Fibroblast of villous mesenchyme (primary cell): ENCODE data around the gene WRAP73. TPM values are rescaled to one million over a fixed set of nuclear protein-coding genes. Genes with fewer than 3 reads are reported as not detected.

ENCODE experiments used
- DNase-seq: peaks from one replicate; pipeline ENCODE4 v3.0.0-alpha.2; 2010; ENCODE audit warnings: low read depth
- H3K4me3 ChIP-seq: 2 replicates; pipeline ENCODE4 v1.5.1; 2011; ENCODE audit warnings: low read depth, mild to moderate bottlenecking, low read length
- total RNA-seq: library from RNA; depleted of rRNA; stranded (reverse); fragments of >200 nt; gene quantifications from 2 replicates; pipeline ENCODE4 v1.2.3, GENCODE V29; 2012
- TF ChIP-seq, protein P1 (sequence below): IDR thresholded peaks from 2 replicates; pipeline ENCODE4 v1.5.1; 2012; ENCODE audit warnings: low read depth, mild to moderate bottlenecking, low read length; ENCODE audit not compliant: insufficient read depth

The WRAP73 gene
- total RNA-seq, 1 donor = 12.5 TPM

DNA sequence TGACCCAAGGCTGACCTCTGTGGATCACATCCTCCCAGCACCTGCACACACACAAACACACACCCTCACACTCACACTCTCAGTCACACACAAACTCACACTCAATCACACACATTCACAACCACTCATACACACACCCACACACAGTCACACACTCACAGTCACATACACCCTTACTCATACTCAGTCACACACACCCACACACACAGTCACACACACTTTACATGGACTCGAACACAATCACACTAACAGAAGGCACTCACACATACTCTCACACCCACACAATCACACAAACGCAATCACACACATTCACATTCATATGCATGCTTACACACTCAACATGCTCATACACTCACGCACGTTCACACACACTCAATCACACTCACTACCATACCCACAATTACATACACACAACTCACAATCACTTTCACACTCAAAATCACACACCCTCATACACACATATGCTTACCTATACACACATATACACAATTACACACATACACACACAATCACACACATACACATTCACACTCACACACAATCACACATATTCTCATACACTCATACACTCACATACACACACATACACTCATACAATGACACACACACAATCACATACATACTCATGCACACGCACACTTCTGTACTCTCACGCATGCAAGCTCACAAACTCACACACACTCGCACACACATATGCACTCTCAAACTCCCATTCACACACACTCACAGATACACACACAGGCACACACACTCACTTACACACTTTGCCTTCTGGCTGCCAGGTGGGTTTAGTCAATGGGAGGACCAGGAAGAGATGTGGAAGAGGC is 44.7 kb downstream of the WRAP73 start:
- TF ChIP-seq, protein P1, sequence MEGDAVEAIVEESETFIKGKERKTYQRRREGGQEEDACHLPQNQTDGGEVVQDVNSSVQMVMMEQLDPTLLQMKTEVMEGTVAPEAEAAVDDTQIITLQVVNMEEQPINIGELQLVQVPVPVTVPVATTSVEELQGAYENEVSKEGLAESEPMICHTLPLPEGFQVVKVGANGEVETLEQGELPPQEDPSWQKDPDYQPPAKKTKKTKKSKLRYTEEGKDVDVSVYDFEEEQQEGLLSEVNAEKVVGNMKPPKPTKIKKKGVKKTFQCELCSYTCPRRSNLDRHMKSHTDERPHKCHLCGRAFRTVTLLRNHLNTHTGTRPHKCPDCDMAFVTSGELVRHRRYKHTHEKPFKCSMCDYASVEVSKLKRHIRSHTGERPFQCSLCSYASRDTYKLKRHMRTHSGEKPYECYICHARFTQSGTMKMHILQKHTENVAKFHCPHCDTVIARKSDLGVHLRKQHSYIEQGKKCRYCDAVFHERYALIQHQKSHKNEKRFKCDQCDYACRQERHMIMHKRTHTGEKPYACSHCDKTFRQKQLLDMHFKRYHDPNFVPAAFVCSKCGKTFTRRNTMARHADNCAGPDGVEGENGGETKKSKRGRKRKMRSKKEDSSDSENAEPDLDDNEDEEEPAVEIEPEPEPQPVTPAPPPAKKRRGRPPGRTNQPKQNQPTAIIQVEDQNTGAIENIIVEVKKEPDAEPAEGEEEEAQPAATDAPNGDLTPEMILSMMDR = no peak
- H3K4me3 ChIP-seq = no peak overlapping the region
- no peak for DNase-seq

DNA sequence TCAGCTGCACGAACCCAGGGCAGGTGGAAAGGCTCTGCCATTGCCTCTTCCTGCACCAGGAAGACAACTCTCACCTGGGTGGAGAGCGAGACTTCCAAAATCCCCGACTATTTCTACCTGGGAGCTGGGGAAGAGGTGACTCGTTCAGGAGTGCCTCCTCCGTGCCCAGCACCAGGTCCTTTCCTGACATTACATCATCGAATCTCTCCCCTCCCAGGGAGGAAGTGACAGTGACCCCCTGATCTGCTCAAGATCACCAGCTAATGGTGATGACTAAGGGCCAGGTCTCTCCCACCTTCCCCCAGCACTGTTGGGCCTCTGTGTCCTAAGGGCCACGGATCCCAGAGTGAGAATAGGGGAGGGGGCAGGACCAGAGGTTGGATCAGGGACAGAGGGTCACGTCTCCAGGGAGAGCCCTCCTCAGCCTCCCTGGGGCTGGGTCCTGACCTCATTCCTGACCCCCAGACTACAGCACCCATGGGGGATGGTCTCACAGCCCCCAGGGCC is 45.4 kb downstream of the WRAP73 start:
- DNase-seq = no peak
- TF ChIP-seq, protein P1 = no peak
- H3K4me3 ChIP-seq = no peak overlapping the region

DNA sequence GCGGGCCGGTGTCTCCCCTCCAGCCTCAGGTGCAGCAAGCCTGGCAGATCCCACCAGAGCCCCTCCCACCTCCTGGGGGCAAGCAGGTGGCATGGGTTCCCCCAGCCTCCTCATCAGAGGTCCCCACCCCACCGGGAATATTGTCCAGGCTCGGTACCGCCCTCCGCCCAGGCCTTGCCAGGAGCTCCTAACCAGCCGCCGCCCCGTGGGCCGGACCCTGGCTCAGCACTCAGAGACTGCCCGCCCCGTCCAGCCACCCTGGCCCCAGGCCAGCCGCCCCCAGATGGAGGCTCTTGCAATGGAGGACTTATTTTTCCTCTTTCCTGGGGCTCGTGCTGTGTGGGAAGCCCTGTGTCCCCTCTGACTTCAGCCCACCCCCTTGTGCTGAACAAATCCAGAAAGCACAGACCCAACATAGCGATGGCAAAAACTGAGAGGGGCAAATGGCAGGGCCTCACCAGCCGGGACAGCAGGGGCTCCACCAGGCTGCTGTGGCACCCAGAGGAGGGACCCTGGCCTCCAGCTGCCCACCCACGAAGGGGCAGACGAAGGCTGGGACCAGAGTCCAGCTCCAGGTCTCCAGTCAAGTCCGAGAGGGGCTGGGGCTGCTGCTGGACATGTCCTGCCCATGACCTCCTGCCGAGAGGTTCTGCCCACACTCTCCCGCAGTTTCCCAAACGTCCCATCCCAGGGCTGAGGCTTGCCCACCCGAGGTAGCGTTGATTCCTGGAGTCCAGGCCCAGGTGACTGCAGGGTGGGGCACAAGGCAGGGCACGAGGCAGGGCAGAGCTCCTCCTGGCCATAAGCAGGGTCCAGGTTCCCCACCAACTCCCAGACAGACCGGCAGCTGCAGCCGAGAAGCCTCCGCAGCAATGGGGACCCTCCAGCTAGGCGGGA is 46.1 kb downstream of the WRAP73 start:
- no peak overlapping the region for H3K4me3 ChIP-seq
- TF ChIP-seq, protein P1 = no peak
- no peak for DNase-seq

DNA sequence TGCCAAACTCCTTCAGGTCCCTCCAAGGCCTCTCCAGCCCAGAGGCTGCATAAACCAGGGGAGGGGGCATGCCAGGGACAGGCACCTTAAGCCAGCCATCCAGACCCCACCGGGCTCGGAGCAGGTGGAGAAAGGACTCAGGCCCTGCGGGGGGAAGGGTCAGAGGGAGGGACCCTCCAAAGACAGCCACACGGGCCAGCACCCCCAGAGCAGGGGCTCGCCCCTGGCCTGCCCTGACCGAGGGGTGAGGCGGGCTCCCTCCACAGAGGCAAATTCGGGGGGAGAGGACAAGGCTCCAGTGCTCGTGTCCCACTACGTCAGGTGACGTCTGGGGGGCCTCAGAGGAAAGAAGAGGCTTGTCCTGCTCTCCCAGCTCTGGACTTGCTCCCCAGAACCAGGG is 46.7 kb downstream of the WRAP73 start:
- no peak for DNase-seq
- TF ChIP-seq, protein P1 = no peak

DNA sequence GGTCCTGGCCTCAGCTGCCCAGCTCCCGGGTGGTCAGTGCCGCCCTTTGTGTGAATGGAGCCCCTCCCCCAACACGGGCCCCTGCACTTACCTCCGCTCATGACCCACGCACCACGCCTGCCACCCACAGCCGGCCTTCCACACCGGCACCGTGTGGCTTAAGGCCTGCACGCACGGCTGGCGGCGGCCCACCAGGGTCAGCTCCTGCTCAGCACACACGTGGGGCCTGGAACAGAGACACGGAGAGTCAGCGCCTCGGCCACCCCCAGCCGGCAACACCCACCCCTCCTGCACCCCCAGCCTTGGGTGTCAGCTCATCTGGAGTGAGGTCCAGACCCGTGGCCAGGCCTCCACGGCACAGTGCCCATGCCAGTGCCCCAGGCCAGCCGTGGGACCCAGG is 47.5 kb downstream of the WRAP73 start:
- no peak overlapping the region for H3K4me3 ChIP-seq
- TF ChIP-seq, protein P1 = no peak
- no peak for DNase-seq

More for the DNA sequence above, 46.7 kb downstream of the WRAP73 start:
- H3K4me3 ChIP-seq = no peak overlapping the region

DNA sequence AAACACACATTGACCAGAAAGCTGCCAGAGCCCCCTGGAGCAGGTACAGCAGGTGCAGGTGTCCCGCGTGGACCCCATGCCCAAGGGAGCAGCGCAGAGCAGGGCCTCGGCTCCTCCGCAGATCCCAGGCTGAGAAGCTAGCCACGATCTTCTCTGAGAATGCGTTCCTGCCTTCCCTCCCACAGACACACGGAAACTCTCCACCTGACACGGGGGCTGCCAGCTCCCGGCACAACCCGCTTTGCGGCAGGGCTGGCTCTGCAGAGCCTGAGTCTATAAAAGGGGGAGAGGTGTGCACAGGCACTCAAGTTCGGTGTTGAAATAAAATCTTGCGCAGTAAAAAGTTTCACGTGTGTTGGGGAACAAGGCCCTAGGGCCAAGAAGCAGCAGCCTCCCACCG is 48.2 kb downstream of the WRAP73 start:
- TF ChIP-seq, protein P1 = no peak
- H3K4me3 ChIP-seq = no peak overlapping the region
- DNase-seq = no peak
